Heart left ventricle (tissue), 16 donors: Measurements from ENCODE around the gene CLPTM1L. TPM values are rescaled to one million over a fixed set of nuclear protein-coding genes. Genes with fewer than 3 reads are reported as not detected.

Source experiments
- ATAC-seq, 4 donors: fragments of 200-7000 bp; cut with Tn5 transposase; one replicate each; pipeline ENCODE4 v1.9.1; 2020 to 2022; ENCODE audit warnings: moderate library complexity in 4 of 4, mild to moderate bottlenecking in 3 of 4, moderate number of reproducible peaks in 1 of 4
- DNase-seq, 5 donors: peaks; one replicate each; pipeline ENCODE4 v3.0.0-alpha.2; 2020
- H3K27ac ChIP-seq, 12 donors: fragments of 200-600 bp; sonication (generic) in 4 of 12; one replicate each; pipeline versions ENCODE4 v1.5.0 to v1.8.0; 2016 to 2022; ENCODE audit warnings: mild to moderate bottlenecking in 2 of 12
- H3K27me3 ChIP-seq, 9 donors: fragments of 200-600 bp; sonication (generic) in 2 of 9; one replicate each; pipeline versions ENCODE4 v1.5.1 to v1.8.0; 2016 to 2022; ENCODE audit warnings: mild to moderate bottlenecking in 3 of 9
- H3K36me3 ChIP-seq, 9 donors: fragments of 200-600 bp; sonication (generic) in 2 of 9; one replicate each; pipeline versions ENCODE4 v1.5.0 to v1.8.0; 2018 to 2022; ENCODE audit warnings: mild to moderate bottlenecking in 2 of 9
- H3K4me1 ChIP-seq, 12 donors: fragments of 200-600 bp; sonication (generic) in 4 of 12; one replicate each; pipeline versions ENCODE4 v1.5.0 to v1.8.0; 2016 to 2022; ENCODE audit warnings: mild to moderate bottlenecking in 3 of 12
- H3K4me3 ChIP-seq, 12 donors: fragments of 200-600 bp; sonication (generic) in 4 of 12; one replicate each; pipeline versions ENCODE4 v1.5.0 to v1.8.0; 2017 to 2022; ENCODE audit warnings: mild to moderate bottlenecking in 9 of 12, moderate library complexity in 4 of 12
- H3K9me3 ChIP-seq, 12 donors: fragments of 200-600 bp; sonication (generic) in 4 of 12; one replicate each; pipeline versions ENCODE4 v1.5.0 to v1.8.0; 2016 to 2022; ENCODE audit warnings: mild to moderate bottlenecking in 1 of 12
- CTCF ChIP-seq, 12 donors: fragments of 200-600 bp; sonication (generic) in 4 of 12; IDR thresholded peaks; one replicate each; pipeline versions ENCODE4 v1.5.0 to v1.8.0; 2018 to 2022; ENCODE audit warnings: antibody characterized with exemption in 12 of 12, mild to moderate bottlenecking in 5 of 12
- POLR2A ChIP-seq, 2 donors: fragments of 450-650 bp; IDR thresholded peaks; one replicate each; pipeline ENCODE4 v1.6.1; 2017; ENCODE audit warnings: antibody characterized with exemption in 2 of 2, mild to moderate bottlenecking in 2 of 2, moderate library complexity in 2 of 2
- WGBS, 4 donors: extraction: QIAGEN DNeasy Blood & Tissue Kit in 2 of 4; methylation state at CpG; one replicate each; pipeline versions ENCODE4 v1.1.5 to v1.1.7; 2013 to 2018; 5-methylcytosine and 5-hydroxymethylcytosine counted together
- intact Hi-C, 10 donors: fragments of 100-400 bp; cut with DNase I; formaldehyde crosslinking; loops; one replicate each; pipeline versions ENCODE4 v1.11.1 to v1.14.2; 2022
- polyA plus RNA-seq, 2 donors: library from polyadenylated mRNA; stranded (reverse); fragments of 200-250 nt; gene quantifications; one replicate each; pipeline ENCODE4 v1.2.3, GENCODE V29; 2013
- total RNA-seq, 9 donors: library from RNA; depleted of rRNA in 2 of 9; stranded (reverse); fragments of >200 nt in 2 of 9; fragmentation: NEBNext Ultra II Directional in 3 of 9; extraction: Animal tissue kit (Norgen Biotek cat#: 25700) in 3 of 9; gene quantifications; one replicate each; pipeline versions ENCODE4 v1.1.0 to v1.2.4, GENCODE V29; 2016 to 2023
- donor health status: ischemic (EF 13 %, LVEDD 7.1; RV severe dilation, severe dysfunction).
- donor health status: healthy with polysubstance abuse.
- donor health status: DM: no; HTN: yes; CAD: no.
- donor health status: DM: no; HTN: no; CAD: no.
- donor health status: ischemic (EF 25% LVEDD 6.9; RV normal size, moderate dysfunction).
- donor health status: ischemic (EF 25% LVEDD 5.7; RV mildly dilated, moderate dysfunction).
- donor health status: healthy.
- donor health status: DM: yes; HTN: yes; CAD: no.
- donor health status: ischemic (EF 35%, LVEDD 5.7; RV mildly dilated, moderate dysfunction).
- donor health status: nonischemic (EF 11% LVEDD 7.7; RV severe dilation, severe dysfunction).
- donor health status: DM: yes; HTN: yes; CAD: no.
- donor health status: PGD.
- donor health status: ischemic (EF 29% LVEDD 5.4; RV normal size, mild dysfunction).
- donor health status: nonischemic (EF 23%, LVEDD 6.1; RV moderate dilation, normal function).

Gene CLPTM1L
- total and polyA plus RNA-seq, 11 donors, result 23.5 to 96.8 (median 39.4) TPM

- intact Hi-C loops, result no loop called here
- no peak overlapping the region for H3K27ac ChIP-seq
- peaks cover 0 to 14% (median 0%) of the 10 kb centered on the region in 12 donors for H3K4me1 ChIP-seq
- peak overlapping the region in 1 of 12 donors; percentile 10 for H3K4me3 ChIP-seq
- no peaks in the 10 kb centered on the region for H3K9me3 ChIP-seq
- WGBS, 4 donors, result 28 to 74% (median 39%) methylated on average over 21 to 69 of the region's 69 CpGs
- DNase-seq, result peak in 1 of 5 donors; percentile 57
- peaks cover 21 to 64% (median 33%) of the 10 kb centered on the region in 9 donors for H3K27me3 ChIP-seq
- no peak for TF ChIP-seq POLR2A (IDR thresholded peaks at IDR 0.05)
- no peak for ATAC-seq
- H3K36me3 ChIP-seq, result no peaks in the 10 kb centered on the region
Measured at GRCh38 chr5:1294206-1294834, 50.6 kb downstream of the CLPTM1L start.

- H3K36me3 ChIP-seq, result no peaks in the 10 kb centered on the region
- TF ChIP-seq POLR2A (IDR thresholded peaks at IDR 0.05), result no peak
- no peak for TF ChIP-seq CTCF (IDR thresholded peaks at IDR 0.05)
- intact Hi-C loops, result no loop called here
- ATAC-seq (no peak), DNase-seq (peak in 1 of 5 donors; percentile 58)
- peaks cover 21 to 64% (median 33%) of the 10 kb centered on the region in 9 donors for H3K27me3 ChIP-seq
- H3K27ac ChIP-seq, result no peak overlapping the region
- 90 to 94% (median 92%) methylated on average over 40 to 60 of the region's 60 CpGs for WGBS, 4 donors
- peaks cover 0 to 14% (median 0%) of the 10 kb centered on the region in 12 donors for H3K4me1 ChIP-seq
- H3K4me3 ChIP-seq, result no peak overlapping the region
- H3K9me3 ChIP-seq, result no peaks in the 10 kb centered on the region
Measured at GRCh38 chr5:1293416-1294205, 51.3 kb downstream of the CLPTM1L start.

GRCh38 chr5:1292846-1293415 is 52.0 kb downstream of the CLPTM1L start:
- WGBS, 4 donors, result 86 to 88% (median 87%) methylated on average over 30 of the region's 30 CpGs
- Histone ChIP-seq H3K9me3 (peaks cover 0 to 5% (median 0%) of the 10 kb centered on the region in 12 donors), H3K27ac (no peak overlapping the region), H3K27me3 (peaks cover 21 to 59% (median 33%) of the 10 kb centered on the region in 9 donors), H3K36me3 (no peaks in the 10 kb centered on the region), H3K4me3 (no peak overlapping the region), H3K4me1 (peaks cover 0 to 14% (median 0%) of the 10 kb centered on the region in 12 donors)
- ATAC-seq, result no peak
- DNase-seq, result peak in 1 of 5 donors; percentile 44
- intact Hi-C loops, result no loop called here
- TF ChIP-seq CTCF (IDR thresholded peaks at IDR 0.05), result no peak
- no peak for TF ChIP-seq POLR2A (IDR thresholded peaks at IDR 0.05)

GRCh38 chr5:1292139-1292538 is 52.8 kb downstream of the CLPTM1L start:
- DNase-seq, result peak in 1 of 5 donors; percentile 16
- no peak for ATAC-seq
- Histone ChIP-seq H3K27me3 (peaks cover 21 to 55% (median 33%) of the 10 kb centered on the region in 9 donors), H3K36me3 (no peaks in the 10 kb centered on the region), H3K4me1 (peaks cover 0 to 14% (median 0%) of the 10 kb centered on the region in 12 donors), H3K27ac (no peak overlapping the region), H3K4me3 (no peak overlapping the region), H3K9me3 (peaks cover 0 to 5% (median 0%) of the 10 kb centered on the region in 12 donors)
- 66 to 80% (median 69%) methylated on average over 6 of the region's 6 CpGs for WGBS, 4 donors
- intact Hi-C loops, result no loop called here
- TF ChIP-seq CTCF (IDR thresholded peaks at IDR 0.05), result no peak
- no peak for TF ChIP-seq POLR2A (IDR thresholded peaks at IDR 0.05)
